Neural cell (in vitro differentiated cells): Measurements from ENCODE around the gene GBP2.

Source experiments
- CTCF ChIP-seq: fragments of 450-650 bp; IDR thresholded peaks from 2 replicates; pipeline ENCODE4 v1.5.1; 2014; ENCODE audit warnings: antibody characterized with exemption, mild to moderate bottlenecking, moderate library complexity; ENCODE audit not compliant: poor library complexity, severe bottlenecking
- EZH2 ChIP-seq: fragments of 200-600, 300-800 bp; shearing (Covaris generic), sonication (generic); IDR thresholded peaks from 2 replicates; pipeline ENCODE4 v1.6.1; 2014; ENCODE audit warnings: antibody characterized with exemption, low read length, borderline replicate concordance, mild to moderate bottlenecking; ENCODE audit not compliant: insufficient read depth, poor library complexity, severe bottlenecking

GRCh38 chr1:89166705-89167104 lies 40.8 kb upstream of the GBP2 start:
- TF ChIP-seq CTCF, result no peak
- TF ChIP-seq EZH2, result no peak
